ENCODE data around the gene PIGM. TPM values are rescaled to one million over a fixed set of nuclear protein-coding genes. Genes with fewer than 3 reads are reported as not detected.

Gene PIGM
- total RNA-seq, 1 donor from 2014 or later, result 5.9 TPM

- no peak for TF ChIP-seq CTCF (IDR thresholded peaks at IDR 0.05; ENCODE audit: partially characterized antibody, unreplicated experiment)
- H3K4me3 Mint-ChIP-seq (ENCODE audit: unreplicated experiment), result no peak overlapping the region
- H3K27me3 Mint-ChIP-seq (ENCODE audit: unreplicated experiment), result peaks cover 2% of the 10 kb centered on the region
- no peaks in the 10 kb centered on the region for H3K36me3 Mint-ChIP-seq (ENCODE audit: unreplicated experiment)
- H3K4me1 Mint-ChIP-seq (ENCODE audit: low read depth, unreplicated experiment), result no peaks in the 10 kb centered on the region
- no peak for DNase-seq
- H3K9me3 Mint-ChIP-seq (ENCODE audit: unreplicated experiment), result no peaks in the 10 kb centered on the region
- H3K27ac Mint-ChIP-seq (ENCODE audit: unreplicated experiment), result no peak overlapping the region
These were observed 12.9 kb downstream of the PIGM start for GRCh38 chr1:160018900-160019299.

GRCh38 chr1:160018347-160018746 lies 13.4 kb downstream of the PIGM start:
- Mint-ChIP-seq H3K36me3 (ENCODE audit: unreplicated experiment) (no peaks in the 10 kb centered on the region), H3K4me3 (ENCODE audit: unreplicated experiment) (no peak overlapping the region), H3K9me3 (ENCODE audit: unreplicated experiment) (no peaks in the 10 kb centered on the region), H3K27ac (ENCODE audit: unreplicated experiment) (no peak overlapping the region), H3K4me1 (ENCODE audit: low read depth, unreplicated experiment) (no peaks in the 10 kb centered on the region), H3K27me3 (ENCODE audit: unreplicated experiment) (peaks cover 2% of the 10 kb centered on the region)
- no peak for TF ChIP-seq CTCF (IDR thresholded peaks at IDR 0.05; ENCODE audit: partially characterized antibody, unreplicated experiment)
- DNase-seq, result no peak

- Mint-ChIP-seq H3K9me3 (ENCODE audit: unreplicated experiment) (no peaks in the 10 kb centered on the region), H3K4me3 (ENCODE audit: unreplicated experiment) (no peak overlapping the region), H3K36me3 (ENCODE audit: unreplicated experiment) (no peaks in the 10 kb centered on the region), H3K27me3 (ENCODE audit: unreplicated experiment) (peaks cover 2% of the 10 kb centered on the region), H3K27ac (ENCODE audit: unreplicated experiment) (no peak overlapping the region), H3K4me1 (ENCODE audit: low read depth, unreplicated experiment) (no peaks in the 10 kb centered on the region)
- DNase-seq, result no peak
- TF ChIP-seq CTCF (IDR thresholded peaks at IDR 0.05; ENCODE audit: partially characterized antibody, unreplicated experiment), result no peak
These were observed 14.2 kb downstream of the PIGM start for GRCh38 chr1:160017592-160017991.

GRCh38 chr1:160011781-160012180 lies 20.0 kb downstream of the PIGM start:
- Mint-ChIP-seq H3K27me3 (ENCODE audit: unreplicated experiment) (no peaks in the 10 kb centered on the region), H3K27ac (ENCODE audit: unreplicated experiment) (no peak overlapping the region), H3K36me3 (ENCODE audit: unreplicated experiment) (no peaks in the 10 kb centered on the region), H3K4me1 (ENCODE audit: low read depth, unreplicated experiment) (no peaks in the 10 kb centered on the region), H3K4me3 (ENCODE audit: unreplicated experiment) (no peak overlapping the region), H3K9me3 (ENCODE audit: unreplicated experiment) (no peaks in the 10 kb centered on the region)
- TF ChIP-seq CTCF (IDR thresholded peaks at IDR 0.05; ENCODE audit: partially characterized antibody, unreplicated experiment), result no peak
- no peak for DNase-seq

- Mint-ChIP-seq H3K4me3 (ENCODE audit: unreplicated experiment) (no peak overlapping the region), H3K27ac (ENCODE audit: unreplicated experiment) (no peak overlapping the region), H3K4me1 (ENCODE audit: low read depth, unreplicated experiment) (no peaks in the 10 kb centered on the region), H3K36me3 (ENCODE audit: unreplicated experiment) (no peaks in the 10 kb centered on the region), H3K9me3 (ENCODE audit: unreplicated experiment) (no peaks in the 10 kb centered on the region), H3K27me3 (ENCODE audit: unreplicated experiment) (no peaks in the 10 kb centered on the region)
- no peak for DNase-seq
- TF ChIP-seq CTCF (IDR thresholded peaks at IDR 0.05; ENCODE audit: partially characterized antibody, unreplicated experiment), result no peak
These were observed 22.0 kb downstream of the PIGM start for GRCh38 chr1:160009801-160010200.

Data from glutamatergic neuron (in vitro differentiated cells).